Measurements from ENCODE around the gene GCK. TPM values are rescaled to one million over a fixed set of nuclear protein-coding genes. Genes with fewer than 3 reads are reported as not detected.

Gene GCK
- total and polyA plus RNA-seq, 2 donors (not counting 3 experiments of a cell fraction or from before 2014, with no cell fraction given): 0.17 to 0.51 TPM

DNA sequence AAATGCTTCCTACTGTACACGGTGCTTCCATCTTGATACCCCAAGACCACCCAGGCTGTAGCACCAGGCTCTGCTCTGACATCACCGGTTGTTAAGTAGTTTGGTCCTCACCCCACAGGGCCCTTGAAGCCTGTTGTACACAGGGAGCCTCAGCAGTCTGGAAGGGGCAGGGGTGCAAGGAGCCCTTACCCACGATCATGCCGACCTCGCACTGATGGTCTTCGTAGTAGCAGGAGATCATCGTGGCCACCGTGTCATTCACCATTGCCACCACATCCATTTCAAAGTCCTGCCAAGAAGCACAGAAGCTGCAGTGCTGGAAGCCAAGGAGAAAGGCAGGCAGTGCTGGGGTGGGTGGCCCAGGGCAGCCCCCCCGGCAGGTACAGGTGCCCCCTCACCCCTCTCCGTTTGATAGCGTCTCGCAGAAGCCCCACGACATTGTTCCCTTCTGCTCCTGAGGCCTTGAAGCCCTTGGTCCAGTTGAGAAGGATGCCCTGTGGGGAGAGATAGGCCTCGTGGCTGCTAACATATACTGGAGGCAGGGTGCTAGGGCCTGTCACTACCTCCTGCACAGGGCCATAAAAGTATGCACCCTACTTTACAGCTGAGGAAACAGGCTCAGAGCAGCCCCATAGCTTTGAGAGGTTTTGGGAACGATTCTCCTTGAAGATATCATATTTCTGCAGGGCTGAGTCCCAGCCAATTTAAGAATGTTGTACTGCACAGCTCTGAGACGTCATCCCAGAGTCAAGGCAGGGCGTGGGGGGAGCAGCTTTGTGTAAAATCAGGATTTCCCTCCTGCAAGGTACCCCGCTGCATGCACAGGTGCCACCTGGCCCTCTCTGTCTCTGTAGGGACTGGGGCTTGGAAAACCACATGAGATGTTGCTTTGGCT lies 39.4 kb downstream of the GCK start:
- Histone ChIP-seq H3K79me2 (ENCODE audit: control insufficient read depth, insufficient read depth, low read length) (no peaks in the 10 kb centered on the region), H3K4me1 (ENCODE audit: control insufficient read depth, extremely low read depth, insufficient read depth, low read length) (no peaks in the 10 kb centered on the region), H3K27ac (ENCODE audit: insufficient read depth, low read depth, low read length) (no peak overlapping the region), H3K9me1 (replicated peaks; ENCODE audit: control insufficient read depth, extremely low read depth, insufficient read depth, low read length) (no peaks in the 10 kb centered on the region), H3K27me3 (ENCODE audit: control insufficient read depth in 2 of 2, insufficient read depth in 2 of 2, low read length in 2 of 2) (peaks cover 21 to 24% of the 10 kb centered on the region in 2 experiments), H4K20me1 (replicated peaks; ENCODE audit: control insufficient read depth, extremely low read depth, insufficient read depth, low read length) (no peaks in the 10 kb centered on the region), H3K36me3 (ENCODE audit: control insufficient read depth in 2 of 2, extremely low read depth in 1 of 2, insufficient read depth in 2 of 2, low read length in 2 of 2) (no peaks in the 10 kb centered on the region), H3K4me3 (replicated peaks in 1 of 3; ENCODE audit: insufficient read depth in 1 of 3, low read depth in 1 of 3, low read length in 3 of 3) (no peak overlapping the region), H2AFZ (ENCODE audit: low read depth, low read length) (no peak overlapping the region), H3K9ac (replicated peaks; ENCODE audit: extremely low read depth, insufficient read depth, low read length) (no peak overlapping the region), H3K9me3 (replicated peaks; ENCODE audit: control insufficient read depth, insufficient read depth, low read length) (no peaks in the 10 kb centered on the region), H3K4me2 (ENCODE audit: insufficient read depth, low read length) (no peak overlapping the region)
- no peak for TF ChIP-seq JUN (IDR thresholded peaks at IDR 0.05; ENCODE audit: borderline replicate concordance, insufficient read depth, insufficient read length, low read depth)
- TF ChIP-seq FOS (IDR thresholded peaks at IDR 0.05; ENCODE audit: borderline replicate concordance, insufficient read depth, low read length): no peak
- TF ChIP-seq POLR2A (IDR thresholded peaks at IDR 0.05; ENCODE audit: low read depth, low read length): no peak
- TF ChIP-seq GATA2 (IDR thresholded peaks at IDR 0.05; ENCODE audit: insufficient read depth, insufficient read length, low read depth, low read length): no peak
- no peak for TF ChIP-seq MYC (IDR thresholded peaks at IDR 0.05; ENCODE audit: low read depth, low read length)
- no peak for TF ChIP-seq EZH2 (IDR thresholded peaks at IDR 0.05; ENCODE audit: borderline replicate concordance, low read depth, low read length, severe bottlenecking)
- BruUV-seq (replicated peaks): no TSS peak
- POLR2A ChIA-PET: no interaction called here
- DNase-seq (ENCODE audit: low read depth, low spot score) (no peak), FAIRE-seq (no peak)
- intact Hi-C loops (cut with micrococcal nuclease) (no loop called here), dilution Hi-C loops (cut with MboI; ENCODE audit: extremely low pct_ligation_motif_present, low sequenced_read_pairs) (no loop called here)
- CTCF ChIA-PET: interaction anchor here (1.1 to 1.7 kb wide), 2 partner anchors 14 to 27 kb away, joined by 3 to 5 read pairs; partner anchors contain the start of gene POLD2

DNA sequence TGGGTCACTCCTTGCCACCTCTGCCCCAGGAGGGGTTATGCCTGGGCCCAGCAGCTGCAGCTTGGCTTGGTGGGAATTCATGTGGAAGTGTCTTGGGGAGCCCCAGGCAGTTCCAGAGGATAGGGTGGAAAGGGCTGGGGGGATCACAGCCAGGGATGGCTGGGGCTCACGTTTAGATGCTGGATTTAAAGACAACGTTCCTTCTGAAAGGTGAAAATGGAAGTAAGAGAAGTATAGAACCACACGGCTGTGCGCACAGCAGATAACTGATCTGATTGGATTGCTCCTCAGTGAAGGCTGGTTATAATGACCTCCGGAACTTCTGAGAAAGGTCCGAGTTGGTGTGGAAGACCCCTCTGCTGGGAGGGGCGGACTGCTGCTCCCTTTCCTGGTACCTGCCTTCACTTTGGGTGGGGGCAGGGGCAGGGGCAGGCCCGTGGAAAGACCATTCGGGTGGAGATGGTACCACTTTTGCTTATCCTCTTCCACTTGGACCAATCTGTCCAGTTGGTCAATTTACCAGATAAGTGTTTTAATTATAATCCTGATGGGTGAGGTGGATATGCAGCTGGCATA lies 40.2 kb downstream of the GCK start:
- BruUV-seq (replicated peaks): no TSS peak
- dilution Hi-C loops (cut with MboI; ENCODE audit: extremely low pct_ligation_motif_present, low sequenced_read_pairs): no loop called here
- H3K4me1 ChIP-seq (ENCODE audit: control insufficient read depth, extremely low read depth, insufficient read depth, low read length): no peaks in the 10 kb centered on the region
- H3K9ac ChIP-seq (replicated peaks; ENCODE audit: extremely low read depth, insufficient read depth, low read length): no peak overlapping the region
- H3K9me3 ChIP-seq (replicated peaks; ENCODE audit: control insufficient read depth, insufficient read depth, low read length): no peaks in the 10 kb centered on the region
- H3K27me3 ChIP-seq (ENCODE audit: control insufficient read depth in 2 of 2, insufficient read depth in 2 of 2, low read length in 2 of 2): peaks cover 26 to 29% of the 10 kb centered on the region in 2 experiments
- H2AFZ ChIP-seq (ENCODE audit: low read depth, low read length): no peak overlapping the region
- no peak overlapping the region for H3K4me2 ChIP-seq (ENCODE audit: insufficient read depth, low read length)
- no peaks in the 10 kb centered on the region for H3K79me2 ChIP-seq (ENCODE audit: control insufficient read depth, insufficient read depth, low read length)
- no peak overlapping the region for H3K27ac ChIP-seq (ENCODE audit: insufficient read depth, low read depth, low read length)
- H4K20me1 ChIP-seq (replicated peaks; ENCODE audit: control insufficient read depth, extremely low read depth, insufficient read depth, low read length): no peaks in the 10 kb centered on the region
- DNase-seq (ENCODE audit: low read depth, low spot score) (no peak), FAIRE-seq (no peak)
- CTCF ChIA-PET: interaction anchor here (1.3 kb wide), 1 partner anchor 25 kb away, joined by 4 read pairs; no protein-coding TSS in a partner anchor
- POLR2A ChIA-PET: no interaction called here
- H3K36me3 ChIP-seq (ENCODE audit: control insufficient read depth in 2 of 2, extremely low read depth in 1 of 2, insufficient read depth in 2 of 2, low read length in 2 of 2): no peaks in the 10 kb centered on the region
- no peaks in the 10 kb centered on the region for H3K9me1 ChIP-seq (replicated peaks; ENCODE audit: control insufficient read depth, extremely low read depth, insufficient read depth, low read length)
- H3K4me3 ChIP-seq (replicated peaks in 1 of 3; ENCODE audit: insufficient read depth in 1 of 3, low read depth in 1 of 3, low read length in 3 of 3): no peak overlapping the region
- intact Hi-C loops (cut with micrococcal nuclease): no loop called here
- TF ChIP-seq, protein P1, sequence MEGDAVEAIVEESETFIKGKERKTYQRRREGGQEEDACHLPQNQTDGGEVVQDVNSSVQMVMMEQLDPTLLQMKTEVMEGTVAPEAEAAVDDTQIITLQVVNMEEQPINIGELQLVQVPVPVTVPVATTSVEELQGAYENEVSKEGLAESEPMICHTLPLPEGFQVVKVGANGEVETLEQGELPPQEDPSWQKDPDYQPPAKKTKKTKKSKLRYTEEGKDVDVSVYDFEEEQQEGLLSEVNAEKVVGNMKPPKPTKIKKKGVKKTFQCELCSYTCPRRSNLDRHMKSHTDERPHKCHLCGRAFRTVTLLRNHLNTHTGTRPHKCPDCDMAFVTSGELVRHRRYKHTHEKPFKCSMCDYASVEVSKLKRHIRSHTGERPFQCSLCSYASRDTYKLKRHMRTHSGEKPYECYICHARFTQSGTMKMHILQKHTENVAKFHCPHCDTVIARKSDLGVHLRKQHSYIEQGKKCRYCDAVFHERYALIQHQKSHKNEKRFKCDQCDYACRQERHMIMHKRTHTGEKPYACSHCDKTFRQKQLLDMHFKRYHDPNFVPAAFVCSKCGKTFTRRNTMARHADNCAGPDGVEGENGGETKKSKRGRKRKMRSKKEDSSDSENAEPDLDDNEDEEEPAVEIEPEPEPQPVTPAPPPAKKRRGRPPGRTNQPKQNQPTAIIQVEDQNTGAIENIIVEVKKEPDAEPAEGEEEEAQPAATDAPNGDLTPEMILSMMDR (IDR thresholded peaks at IDR 0.05; ENCODE audit: extremely low read depth in 1 of 2, insufficient read depth in 1 of 2, low read depth in 1 of 2, low read length in 2 of 2): no peak
